ENCODE data around the gene HLA-DPB1.
A peak's percentile ranks its signal among the peaks of the same experiment; 100 is the strongest.
"Not testable (repeated sequence)": the region's sequence is repeated elsewhere in the genome, so short reads cannot be mapped to it uniquely, and the experiment has no call there.

Gene HLA-DPB1

GRCh38 chr6:33075568-33076405 is at the start of gene HLA-DPB1:
Gene HLA-DPB1 (plus strand): TSS chr6:33075990. CDS start chr6:33076042, 52 bp downstream.
- DNase-seq, result no peak

- no peak for DNase-seq
These were observed 47.5 kb upstream of the HLA-DPB1 start for GRCh38 chr6:33028220-33028849.

DNA sequence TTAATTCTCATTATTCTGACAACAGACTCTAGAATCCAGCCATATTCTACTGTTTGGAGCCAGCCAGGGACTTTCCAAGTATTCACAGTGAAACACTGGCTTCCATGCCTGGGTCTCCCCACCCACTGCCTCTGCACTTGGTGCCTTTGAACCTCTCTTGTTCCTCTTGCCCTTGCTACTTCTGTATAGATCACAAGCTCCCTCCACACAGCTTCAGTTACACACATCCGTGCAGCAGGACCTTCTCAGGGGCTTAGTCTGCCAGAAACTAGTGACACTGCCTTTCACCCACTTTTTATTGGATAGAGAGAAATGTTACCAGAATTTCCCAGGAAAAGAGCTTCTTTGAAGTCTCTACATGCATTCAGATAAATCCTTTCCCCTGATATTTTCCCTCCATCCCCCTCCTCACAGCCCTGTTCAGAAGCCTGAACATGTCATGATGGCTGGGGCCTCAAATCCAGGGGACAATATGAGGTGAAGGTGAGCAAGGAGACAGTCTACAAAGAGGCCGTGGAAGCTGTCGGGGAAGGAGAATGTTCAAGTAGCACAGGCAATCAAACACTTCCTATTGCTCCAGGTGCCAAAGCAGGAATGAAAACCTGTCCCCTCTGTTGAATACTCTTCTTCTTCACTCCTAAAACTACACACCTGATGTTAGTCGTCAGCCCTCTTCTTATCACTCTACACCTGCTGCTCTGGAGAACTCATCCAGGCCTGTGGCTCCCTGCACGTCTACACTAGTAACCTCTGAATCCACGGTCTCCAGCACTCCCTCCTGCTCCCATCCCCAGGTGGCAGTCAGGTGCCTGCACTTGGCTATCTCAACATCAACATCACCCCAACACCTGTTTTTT is 46.2 kb upstream of the HLA-DPB1 start:
- DNase-seq, result no peak

DNA sequence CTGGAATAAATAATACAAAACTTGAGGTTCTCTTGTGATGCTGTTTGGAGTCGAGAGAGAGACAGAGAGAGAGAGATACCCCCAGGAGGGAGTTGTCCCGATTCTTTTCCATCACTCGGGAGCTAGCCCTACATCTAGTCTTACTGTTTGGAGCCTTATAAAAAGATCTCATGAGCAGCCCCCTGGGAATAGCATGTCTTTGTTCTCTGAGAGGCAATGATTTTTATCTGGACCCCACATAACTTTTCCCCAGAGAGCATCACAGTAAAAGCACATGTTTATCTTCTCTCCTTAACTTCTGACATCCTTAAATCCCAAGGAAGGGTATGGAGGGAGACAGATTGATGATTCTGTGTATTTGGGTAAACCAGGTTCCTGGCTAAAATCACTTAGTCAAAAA is 45.5 kb upstream of the HLA-DPB1 start:
- no peak for DNase-seq

DNA sequence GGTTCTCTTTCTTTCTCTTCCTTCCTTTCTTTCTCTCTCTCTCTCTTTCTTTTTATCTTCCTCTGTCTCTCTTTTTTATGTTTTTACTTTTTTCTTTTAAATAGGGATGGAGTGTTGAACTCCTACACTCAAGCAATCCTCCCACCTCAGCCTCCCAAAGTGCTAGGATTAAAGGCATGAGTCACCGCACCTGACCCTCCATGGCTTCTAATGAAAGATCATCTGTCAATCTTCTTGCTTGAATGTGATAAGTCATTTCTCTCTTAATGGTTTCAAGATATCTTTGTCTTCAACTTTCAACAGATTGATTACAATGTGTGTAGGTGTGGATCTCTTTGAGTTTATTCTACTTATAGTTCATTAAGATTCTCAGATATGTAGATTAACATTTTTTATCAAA is 41.2 kb upstream of the HLA-DPB1 start:
- DNase-seq, result no peak

DNA sequence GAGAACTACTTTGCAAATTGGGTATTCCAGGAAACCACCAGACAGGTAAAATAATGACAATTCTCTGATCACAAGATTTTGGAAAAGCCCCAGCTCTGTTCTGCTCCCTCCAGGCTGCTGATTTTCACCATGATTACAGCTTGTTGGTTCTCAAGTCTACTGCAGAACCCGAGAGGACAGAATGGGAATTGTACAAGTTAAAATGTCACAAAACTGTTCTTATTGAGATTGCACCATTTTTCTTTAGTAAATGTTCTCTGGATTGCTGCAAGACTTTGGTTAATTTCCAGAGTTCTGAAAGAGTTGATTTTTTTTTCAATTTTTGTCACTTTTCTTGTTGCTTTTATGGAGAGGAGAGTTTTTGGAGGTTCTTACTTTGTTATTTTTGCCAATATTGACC is 39.3 kb upstream of the HLA-DPB1 start:
- DNase-seq, result no peak

GRCh38 chr6:33040157-33040556 is 35.6 kb upstream of the HLA-DPB1 start:
- no peak for DNase-seq

GRCh38 chr6:33049323-33050013 is 26.3 kb upstream of the HLA-DPB1 start:
- DNase-seq, result no peak

DNA sequence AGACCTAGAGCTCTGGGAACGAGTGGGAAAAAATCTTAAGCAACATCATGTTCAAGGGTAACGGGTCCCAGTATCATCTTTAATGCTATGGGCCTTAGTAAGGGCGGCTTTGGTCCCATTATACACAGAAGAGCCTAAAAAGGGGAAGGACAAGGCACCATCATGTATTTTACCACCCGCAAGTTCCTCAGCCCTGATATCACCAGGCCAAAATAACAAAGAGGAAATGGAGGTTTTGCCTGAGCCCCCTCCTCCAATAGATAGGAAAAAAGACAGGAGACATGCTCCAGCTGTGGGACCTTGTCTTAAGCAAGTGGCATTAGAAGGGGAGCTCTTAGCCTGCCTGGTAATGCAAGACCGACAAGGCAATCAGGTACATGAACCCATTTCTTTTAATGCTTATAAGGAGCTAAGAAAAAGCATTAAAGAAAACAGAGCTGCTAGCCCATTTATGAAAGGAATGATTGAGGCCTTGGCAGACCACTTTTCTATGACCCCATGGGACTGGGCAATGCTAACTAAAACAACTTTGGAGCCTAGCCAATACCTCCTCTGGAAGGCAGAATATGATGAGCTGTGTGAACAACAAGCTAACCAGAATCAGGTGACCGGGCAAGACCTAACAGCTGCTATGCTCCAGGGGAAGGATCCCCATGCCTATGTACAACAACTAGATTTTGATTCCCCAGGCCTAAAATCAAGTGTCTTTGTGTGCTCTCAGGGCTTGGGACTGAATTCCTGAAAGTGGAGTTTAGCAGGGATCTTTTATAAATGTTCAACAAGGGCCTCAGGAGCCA is 25.6 kb upstream of the HLA-DPB1 start:
- DNase-seq, result no peak

DNA sequence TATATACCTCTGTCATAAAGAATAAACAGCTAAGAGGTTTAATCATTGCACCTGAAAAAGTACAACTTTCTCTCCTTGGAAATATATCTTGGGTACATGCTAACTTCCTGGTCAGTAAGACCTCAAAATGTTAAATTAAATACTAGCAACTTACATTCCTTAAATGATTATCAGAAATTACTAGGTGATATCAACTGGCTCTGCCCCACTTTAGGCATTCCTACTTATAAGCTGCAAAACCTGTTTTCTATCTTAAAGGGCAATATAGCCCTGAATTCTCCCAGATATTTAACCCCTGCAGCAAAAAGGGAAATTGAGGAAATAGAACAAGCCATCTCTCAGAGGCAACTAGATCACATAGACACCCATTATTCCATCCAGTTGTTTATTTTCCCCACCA is 23.2 kb upstream of the HLA-DPB1 start:
- no peak for DNase-seq

GRCh38 chr6:33053230-33053629 is 22.6 kb upstream of the HLA-DPB1 start:
- DNase-seq, result no peak

DNA sequence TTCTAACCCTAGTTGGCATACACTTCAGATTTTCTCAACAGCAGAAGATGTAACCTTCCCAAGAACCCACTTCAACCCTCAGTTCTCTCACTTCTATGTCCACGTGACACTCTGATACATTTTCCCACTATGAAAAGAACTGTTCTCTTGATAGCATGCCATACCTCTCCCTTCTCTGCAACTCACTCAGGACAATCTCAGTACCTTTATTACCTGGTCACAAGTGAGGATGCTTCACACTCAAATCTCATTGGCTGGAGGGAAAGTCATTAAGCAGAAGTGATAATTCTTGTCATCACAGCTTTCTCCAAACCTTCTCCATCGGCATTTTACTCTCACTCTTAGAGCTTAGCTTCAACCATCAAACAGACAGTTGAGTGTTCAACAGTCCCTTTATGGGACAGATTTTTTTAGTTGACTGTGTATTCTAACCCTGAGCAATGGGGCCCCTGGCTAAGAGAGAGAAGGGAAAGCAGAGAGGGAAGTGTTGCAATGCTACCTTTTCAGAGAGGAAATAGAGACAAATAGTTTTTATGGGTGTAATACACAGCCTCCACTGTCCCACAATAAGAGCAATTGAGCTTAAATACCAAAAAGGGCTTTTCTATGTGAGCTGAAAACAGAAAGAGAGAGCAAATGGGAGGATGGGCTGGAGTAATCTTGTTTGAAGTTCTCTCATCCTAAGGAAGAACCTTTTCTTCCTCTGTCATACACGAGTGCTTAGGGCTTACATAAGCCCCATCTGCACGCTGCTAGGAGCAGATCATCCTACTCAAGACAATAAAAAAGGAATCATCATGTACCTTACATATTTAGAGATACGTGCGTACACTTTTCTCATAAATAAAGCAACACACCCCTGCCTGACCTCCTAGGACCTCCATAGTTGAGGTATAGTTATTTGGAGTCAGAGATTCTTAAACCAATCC is 18.3 kb upstream of the HLA-DPB1 start:
- no peak for DNase-seq

DNA sequence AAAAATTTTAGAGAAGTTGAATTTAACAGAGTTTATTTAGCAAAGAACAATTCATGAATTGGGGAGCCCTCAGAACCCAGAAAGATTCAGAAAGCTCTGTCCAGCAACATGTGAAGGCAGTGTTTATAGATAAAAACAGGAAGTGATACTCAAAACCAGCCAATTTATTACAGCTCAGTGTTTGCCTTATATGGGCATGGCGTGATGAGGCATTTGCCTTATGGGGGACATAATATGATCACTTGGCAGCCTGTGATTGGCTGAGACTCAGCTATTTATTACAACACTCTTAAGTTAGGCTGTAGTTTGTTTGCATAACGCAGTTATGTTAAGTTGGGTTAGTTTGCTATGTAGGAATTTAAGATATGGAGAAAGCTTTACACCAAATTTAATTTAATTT is 13.8 kb upstream of the HLA-DPB1 start:
- peak; percentile 4 for DNase-seq

- not testable (repeated sequence) for DNase-seq
These were observed 12.4 kb upstream of the HLA-DPB1 start for GRCh38 chr6:33063435-33063834.

GRCh38 chr6:33064723-33065122 is 11.1 kb upstream of the HLA-DPB1 start:
- DNase-seq, result no peak

DNA sequence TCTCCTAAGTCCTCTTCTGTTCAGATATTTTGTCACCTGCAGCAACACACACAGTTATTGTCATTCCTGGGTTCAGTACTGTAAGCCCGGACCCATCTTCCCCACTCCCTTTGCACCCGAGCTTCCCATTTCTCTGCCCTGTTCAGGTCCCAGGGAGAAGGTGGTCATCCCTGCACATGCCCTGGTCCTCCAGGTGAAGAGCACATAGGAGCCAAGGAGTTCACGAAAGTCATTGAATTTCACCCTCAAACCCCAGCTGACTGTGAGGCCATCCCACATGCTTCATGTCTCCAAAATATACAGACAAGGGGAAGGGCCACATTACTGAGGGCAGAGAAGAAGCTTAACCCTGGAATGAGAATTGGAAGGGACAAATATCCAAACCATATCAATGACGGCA is 10.5 kb upstream of the HLA-DPB1 start:
- no peak for DNase-seq

DNA sequence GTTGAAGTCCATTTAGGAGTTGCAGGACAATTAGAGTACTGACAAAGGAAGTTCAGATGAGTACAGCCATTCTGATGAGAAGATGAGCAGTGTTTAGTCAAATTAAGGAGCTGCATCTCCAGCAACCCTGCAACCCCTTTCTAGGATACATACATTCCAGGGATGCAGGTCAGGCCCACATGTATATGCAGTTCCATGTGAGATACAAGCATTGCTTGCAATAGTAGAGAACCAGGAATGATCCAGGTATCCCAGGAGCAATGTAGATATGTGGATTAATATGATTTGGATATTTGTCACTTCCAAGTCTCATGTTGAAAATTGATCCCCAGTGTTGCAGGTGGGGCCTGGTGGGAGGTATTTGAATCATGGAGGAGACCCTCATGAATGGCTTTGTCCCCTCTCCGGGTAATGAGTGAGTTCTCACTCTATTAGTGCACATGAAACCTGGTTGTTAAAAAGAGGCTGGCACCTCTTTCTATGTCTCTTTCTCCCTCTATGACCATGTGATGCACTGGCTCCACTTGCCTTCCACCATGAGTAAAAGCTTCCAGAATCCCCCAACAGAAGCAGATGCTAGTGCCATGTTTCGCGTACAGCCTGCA is 8.8 kb upstream of the HLA-DPB1 start:
- no peak for DNase-seq

DNA sequence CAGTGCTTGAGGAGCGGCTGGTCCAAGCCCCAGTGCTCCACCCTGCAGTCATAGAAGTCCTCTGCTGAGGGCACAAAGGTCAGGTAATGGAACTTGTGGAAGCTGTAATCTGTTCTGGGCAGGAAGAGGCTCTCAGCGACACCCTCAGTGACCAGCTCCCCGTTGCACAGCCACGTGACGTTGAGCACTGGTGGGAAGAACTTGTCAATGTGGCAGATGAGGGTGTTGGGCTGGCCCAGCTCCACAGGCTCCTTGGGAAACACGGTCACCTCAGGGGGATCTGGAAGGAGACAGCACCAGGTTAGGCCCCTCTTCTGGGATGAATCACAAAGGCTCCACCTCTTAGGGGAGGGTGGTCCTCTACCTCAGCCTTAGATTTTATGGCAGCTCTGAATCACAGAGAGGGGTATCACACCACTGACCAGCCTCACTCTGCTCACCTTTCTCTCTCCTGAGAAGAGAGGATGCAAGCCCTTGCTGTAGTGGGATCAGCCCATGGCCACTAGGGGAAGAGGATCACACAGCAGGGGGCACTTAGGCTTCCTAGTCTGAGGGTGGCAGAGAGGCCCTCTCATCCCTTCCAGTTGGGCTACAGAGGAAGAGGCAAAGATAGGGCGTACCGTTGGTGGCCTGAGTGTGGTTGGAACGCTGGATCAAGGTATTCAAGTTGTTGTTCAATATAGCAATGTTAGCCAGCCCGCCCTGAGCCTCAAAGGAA is 6.6 kb upstream of the HLA-DPB1 start:
- DNase-seq, result no peak

- DNase-seq, result no peak
These were observed 4.9 kb upstream of the HLA-DPB1 start for GRCh38 chr6:33070909-33071308.

DNA sequence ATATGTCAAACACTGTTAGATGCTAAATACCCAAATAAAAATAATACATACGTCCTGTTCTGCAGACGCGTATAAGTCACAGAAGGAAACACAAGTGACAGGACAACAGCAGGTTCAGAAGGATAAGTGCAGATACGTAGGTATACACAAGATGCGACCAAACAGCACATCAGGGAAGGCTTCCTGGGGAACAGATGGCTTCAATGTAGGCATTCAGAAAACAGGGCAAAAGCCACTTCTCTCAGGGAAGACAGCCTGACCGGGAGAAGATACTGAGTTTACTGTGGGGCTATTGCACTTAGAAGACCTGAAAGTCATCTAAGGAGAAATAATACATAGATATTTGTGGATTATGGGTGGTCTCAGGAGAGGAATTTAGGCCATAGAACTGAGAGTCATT is 4.2 kb upstream of the HLA-DPB1 start:
- peak; percentile 36 for DNase-seq

All from NCI-H2171 treated with DMSO at 0.1 percent for 48 hours (cell line).